Breast epithelium (tissue), 4 donors: ENCODE results near the gene H19. TPM values are rescaled to one million over a fixed set of nuclear protein-coding genes. Genes with fewer than 3 reads are reported as not detected.

Experiments
- DNase-seq, 2 donors: peaks; one replicate each; pipeline ENCODE4 v3.0.0-alpha.2; 2019; ENCODE audit warnings: low spot score in 2 of 2
- H3K27ac ChIP-seq, 2 donors: fragments of 200-600 bp; sonication (generic) in 1 of 2; one replicate each; pipeline ENCODE4 v1.5.1; 2016 to 2019; ENCODE audit warnings: mild to moderate bottlenecking in 1 of 2
- H3K27me3 ChIP-seq, 2 donors: fragments of 200-600 bp; sonication (generic) in 1 of 2; one replicate each; pipeline versions ENCODE4 v1.5.1 to v1.6.0; 2017 to 2019; ENCODE audit warnings: control low read depth in 1 of 2, mild to moderate bottlenecking in 1 of 2
- H3K36me3 ChIP-seq: fragments of 200-600 bp; one replicate; pipeline ENCODE4 v1.5.1; 2019
- H3K4me1 ChIP-seq, 2 donors: fragments of 200-600 bp; sonication (generic); one replicate each; pipeline ENCODE4 v1.5.1; 2016 to 2019; ENCODE audit warnings: control low read depth in 1 of 2
- H3K4me3 ChIP-seq, 3 donors: fragments of 200-600 bp; sonication (generic); 1 replicate in 2 of 3; 2 replicates in 1 of 3; pipeline ENCODE4 v1.5.1; 2016 to 2019; ENCODE audit warnings: mild to moderate bottlenecking in 3 of 3, moderate library complexity in 2 of 3
- H3K9me3 ChIP-seq, 2 donors: fragments of 200-600 bp; sonication (generic) in 1 of 2; one replicate each; pipeline ENCODE4 v1.5.1; 2016 to 2019; ENCODE audit warnings: control low read depth in 1 of 2
- POLR2A ChIP-seq: fragments of 450-650 bp; IDR thresholded peaks from one replicate; pipeline ENCODE4 v1.6.1; 2016; ENCODE audit warnings: antibody characterized with exemption, mild to moderate bottlenecking, moderate library complexity
- POLR2AphosphoS5 ChIP-seq, 3 donors: sonication (generic); formaldehyde crosslinking; IDR thresholded peaks; one replicate each; pipeline ENCODE4 v1.6.1; 2017; ENCODE audit warnings: antibody characterized with exemption in 3 of 3
- intact Hi-C: fragments of 100-400 bp; cut with DNase I; formaldehyde crosslinking; loops from one replicate; pipeline ENCODE4 v1.15.1; 2023; ENCODE audit warnings: low total_unique reads
- total RNA-seq, 3 donors: library from RNA; depleted of rRNA; stranded (reverse); fragments of >200 nt; gene quantifications; one replicate each; pipeline ENCODE4 v1.1.0, GENCODE V29; 2016
- TF ChIP-seq, protein P1 (sequence below), 3 donors: fragments of 450-650 bp; IDR thresholded peaks; one replicate each; pipeline ENCODE4 v1.5.1; 2016 to 2017; ENCODE audit warnings: antibody characterized with exemption in 3 of 3, mild to moderate bottlenecking in 3 of 3, moderate library complexity in 3 of 3

The H19 gene
- total RNA-seq: 100 to 1,000 TPM in 1 of 3 donors, 10 to 100 TPM in 2; 37.0 to 209 (median 39.8) TPM

DNA sequence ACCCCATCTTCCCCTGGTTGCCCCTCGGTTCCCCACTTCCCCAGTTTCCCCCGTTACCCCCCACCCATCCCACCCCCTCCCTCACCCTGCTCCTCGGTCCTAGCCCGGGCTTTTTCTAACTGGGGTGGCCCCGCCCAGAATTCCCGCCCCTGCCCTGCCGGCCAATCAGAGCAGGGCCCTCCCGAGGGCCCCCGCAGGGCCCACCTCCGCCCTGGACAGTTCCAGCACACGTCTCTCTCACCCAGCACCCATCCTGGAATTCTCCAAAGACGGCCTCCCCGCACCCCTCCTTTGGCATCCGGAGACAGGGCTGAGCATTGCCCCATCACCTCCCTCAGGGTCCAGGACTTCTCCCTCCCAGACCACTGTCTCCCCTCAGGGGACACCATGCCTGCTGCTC is at the start of gene H19:
Gene H19 (minus strand): TSS at position 88 of the 400 bp plus-strand sequence.
- Histone ChIP-seq H3K9me3 (no peaks in the 10 kb centered on the region), H3K27ac (no peak within 1 kb of the TSS), H3K36me3 (no peaks in the 10 kb centered on the region), H3K4me3 (no peak within 1 kb of the TSS), H3K4me1 (no peaks in the 10 kb centered on the region), H3K27me3 (no peaks in the 10 kb centered on the region)
- no peak for DNase-seq
- no peak for TF ChIP-seq POLR2AphosphoS5 (IDR thresholded peaks at IDR 0.05)
- no peak for TF ChIP-seq POLR2A
- TF ChIP-seq, protein P1, sequence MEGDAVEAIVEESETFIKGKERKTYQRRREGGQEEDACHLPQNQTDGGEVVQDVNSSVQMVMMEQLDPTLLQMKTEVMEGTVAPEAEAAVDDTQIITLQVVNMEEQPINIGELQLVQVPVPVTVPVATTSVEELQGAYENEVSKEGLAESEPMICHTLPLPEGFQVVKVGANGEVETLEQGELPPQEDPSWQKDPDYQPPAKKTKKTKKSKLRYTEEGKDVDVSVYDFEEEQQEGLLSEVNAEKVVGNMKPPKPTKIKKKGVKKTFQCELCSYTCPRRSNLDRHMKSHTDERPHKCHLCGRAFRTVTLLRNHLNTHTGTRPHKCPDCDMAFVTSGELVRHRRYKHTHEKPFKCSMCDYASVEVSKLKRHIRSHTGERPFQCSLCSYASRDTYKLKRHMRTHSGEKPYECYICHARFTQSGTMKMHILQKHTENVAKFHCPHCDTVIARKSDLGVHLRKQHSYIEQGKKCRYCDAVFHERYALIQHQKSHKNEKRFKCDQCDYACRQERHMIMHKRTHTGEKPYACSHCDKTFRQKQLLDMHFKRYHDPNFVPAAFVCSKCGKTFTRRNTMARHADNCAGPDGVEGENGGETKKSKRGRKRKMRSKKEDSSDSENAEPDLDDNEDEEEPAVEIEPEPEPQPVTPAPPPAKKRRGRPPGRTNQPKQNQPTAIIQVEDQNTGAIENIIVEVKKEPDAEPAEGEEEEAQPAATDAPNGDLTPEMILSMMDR (IDR thresholded peaks at IDR 0.05): no peak
- intact Hi-C loops: no loop called here

DNA sequence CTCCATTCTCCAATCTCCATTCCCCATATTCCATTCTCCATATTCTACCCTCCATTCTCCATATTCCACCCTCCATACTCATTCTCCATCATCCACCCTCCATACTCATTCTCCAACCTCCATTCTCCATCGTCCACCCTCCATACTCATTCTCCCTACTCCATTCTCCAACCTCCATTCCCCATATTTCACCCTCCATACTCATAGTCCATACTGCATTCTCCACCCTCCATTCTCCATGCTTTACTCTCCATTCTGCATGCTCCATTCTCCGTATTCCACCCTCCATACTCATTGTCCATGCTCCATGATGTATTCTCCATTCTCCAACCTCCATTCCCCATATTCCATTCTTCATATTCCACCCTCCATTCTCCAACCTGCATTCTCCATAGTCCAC is 44.3 kb upstream of the H19 start:
- intact Hi-C loops: no loop called here
- TF ChIP-seq, protein P1 (IDR thresholded peaks at IDR 0.05): no peak
- TF ChIP-seq POLR2AphosphoS5 (IDR thresholded peaks at IDR 0.05) (no peak), POLR2A (no peak)

DNA sequence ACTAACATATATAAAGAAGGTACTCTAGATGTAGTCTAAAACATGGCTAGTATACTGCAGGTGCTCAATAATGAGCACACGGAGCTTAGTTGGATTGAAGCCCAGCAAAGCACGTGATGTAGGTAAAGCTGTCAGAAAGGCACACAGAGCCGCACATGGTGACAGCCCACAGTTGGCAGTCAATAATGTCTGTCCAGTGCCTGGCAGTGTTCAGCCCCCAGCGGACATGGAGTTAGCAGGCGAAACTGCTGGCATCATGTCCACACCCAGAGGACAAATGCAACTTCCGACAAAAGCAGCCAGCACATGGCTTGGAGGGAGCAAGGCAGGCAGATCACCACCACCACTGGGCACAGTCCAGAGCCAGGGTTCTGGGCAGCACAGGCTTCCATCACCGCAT is 43.5 kb upstream of the H19 start:
- H3K9me3 ChIP-seq: no peaks in the 10 kb centered on the region
- H3K27me3 ChIP-seq: no peaks in the 10 kb centered on the region
- H3K36me3 ChIP-seq: no peaks in the 10 kb centered on the region
- no peaks in the 10 kb centered on the region for H3K4me1 ChIP-seq
- intact Hi-C loops: no loop called here
- no peak for DNase-seq
- H3K4me3 ChIP-seq: no peak overlapping the region
- TF ChIP-seq POLR2A (no peak), POLR2AphosphoS5 (IDR thresholded peaks at IDR 0.05) (no peak)
- TF ChIP-seq, protein P1 (IDR thresholded peaks at IDR 0.05): no peak
- no peak overlapping the region for H3K27ac ChIP-seq

More for the DNA sequence above, 44.3 kb upstream of the H19 start:
- Histone ChIP-seq H3K36me3 (no peaks in the 10 kb centered on the region), H3K27me3 (no peaks in the 10 kb centered on the region), H3K4me1 (no peaks in the 10 kb centered on the region), H3K27ac (no peak overlapping the region), H3K9me3 (no peaks in the 10 kb centered on the region), H3K4me3 (no peak overlapping the region)
- no peak for DNase-seq

DNA sequence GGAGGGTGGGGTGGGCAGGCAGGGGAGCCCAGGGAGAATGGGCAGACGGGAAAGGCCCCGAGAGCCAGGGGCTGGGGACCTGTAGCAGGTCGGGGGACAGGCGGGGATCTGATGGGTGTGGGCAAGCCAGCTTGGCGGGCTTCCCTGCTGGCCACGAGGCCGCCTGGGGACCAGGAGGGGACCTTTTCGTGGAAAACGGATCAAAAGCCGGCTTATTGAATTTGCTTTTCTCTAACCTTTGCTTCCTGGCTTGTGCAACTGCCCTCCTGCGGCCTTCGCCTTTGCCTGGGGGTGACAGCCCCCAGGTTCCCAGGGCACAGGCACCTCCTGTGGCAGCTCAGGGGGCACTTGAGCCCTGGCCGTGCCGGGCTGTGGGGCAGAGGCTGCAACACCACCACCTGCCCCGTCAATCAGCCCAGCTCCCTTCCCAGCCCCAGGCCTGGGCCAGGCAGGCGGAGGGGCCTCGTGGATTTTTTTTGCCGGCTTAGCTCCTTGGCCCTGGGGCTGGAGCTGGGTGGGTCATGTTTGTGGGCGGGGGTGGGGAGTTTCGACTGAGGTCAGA is 41.6 kb upstream of the H19 start:
- no peaks in the 10 kb centered on the region for H3K4me1 ChIP-seq
- intact Hi-C loops: no loop called here
- DNase-seq: no peak
- no peaks in the 10 kb centered on the region for H3K9me3 ChIP-seq
- TF ChIP-seq POLR2A (no peak), POLR2AphosphoS5 (IDR thresholded peaks at IDR 0.05) (no peak)
- TF ChIP-seq, protein P1 (IDR thresholded peaks at IDR 0.05): no peak
- H3K27me3 ChIP-seq: no peaks in the 10 kb centered on the region
- no peak overlapping the region for H3K4me3 ChIP-seq
- H3K36me3 ChIP-seq: no peaks in the 10 kb centered on the region
- no peak overlapping the region for H3K27ac ChIP-seq

DNA sequence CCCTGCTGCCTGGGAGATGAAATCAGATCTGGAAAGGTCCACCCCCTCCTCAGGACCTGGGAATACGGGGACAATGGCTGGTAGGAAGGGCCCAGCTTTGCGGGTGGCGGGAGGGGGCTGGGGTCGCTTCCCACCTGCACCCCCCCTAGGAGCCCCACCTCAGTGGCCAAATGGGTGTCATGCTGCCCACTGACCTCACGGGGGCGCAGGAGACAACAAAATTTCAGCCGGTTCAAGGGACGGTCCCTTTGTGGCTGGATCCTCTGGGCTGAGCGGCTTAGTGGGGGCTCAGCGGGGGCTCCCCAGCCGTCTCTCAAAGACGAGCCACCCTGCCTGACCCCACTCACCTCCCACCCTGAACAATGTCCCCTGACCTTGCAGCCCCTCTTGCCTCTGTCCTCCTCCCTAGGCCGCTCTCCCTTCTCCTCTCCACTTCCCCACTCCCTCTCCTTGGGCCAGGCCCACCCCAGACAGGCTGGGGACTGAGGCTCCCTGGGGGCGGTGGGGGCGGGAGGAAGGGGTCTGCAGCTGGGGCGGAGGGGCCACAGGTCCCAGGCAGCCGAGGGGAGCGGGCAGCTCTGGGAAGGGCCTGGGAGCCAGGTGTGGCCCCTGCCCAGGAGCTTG is 39.3 kb upstream of the H19 start:
- H3K36me3 ChIP-seq: no peaks in the 10 kb centered on the region
- H3K27me3 ChIP-seq: no peaks in the 10 kb centered on the region
- intact Hi-C loops: no loop called here
- no peak for DNase-seq
- no peak overlapping the region for H3K27ac ChIP-seq
- H3K9me3 ChIP-seq: no peaks in the 10 kb centered on the region
- H3K4me3 ChIP-seq: no peak overlapping the region
- H3K4me1 ChIP-seq: no peaks in the 10 kb centered on the region
- TF ChIP-seq, protein P1 (IDR thresholded peaks at IDR 0.05): no peak
- TF ChIP-seq POLR2A: no peak
- no peak for TF ChIP-seq POLR2AphosphoS5 (IDR thresholded peaks at IDR 0.05)
